Measurements from ENCODE around the gene ANTXR2.

The ANTXR2 gene

DNA sequence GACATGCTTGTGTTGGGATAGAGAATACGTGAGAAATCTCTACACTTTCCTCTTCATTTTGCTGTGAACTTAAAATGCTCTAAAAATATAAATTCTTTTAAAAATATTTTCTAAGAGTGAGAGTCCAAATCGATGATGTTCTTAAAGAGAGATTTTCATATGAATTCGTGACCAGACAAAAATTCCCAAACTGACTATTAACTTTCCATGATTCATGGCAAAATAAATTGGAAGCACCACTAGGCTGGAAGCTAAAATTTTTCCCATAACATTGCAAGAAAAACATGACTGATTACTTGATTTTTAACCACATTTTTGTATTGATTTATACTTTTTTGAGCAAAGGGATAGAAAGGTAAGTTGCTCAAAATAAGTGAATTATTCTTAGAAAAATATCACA lies 201.1 kb downstream of the ANTXR2 start:
- TF ChIP-seq, protein P1, sequence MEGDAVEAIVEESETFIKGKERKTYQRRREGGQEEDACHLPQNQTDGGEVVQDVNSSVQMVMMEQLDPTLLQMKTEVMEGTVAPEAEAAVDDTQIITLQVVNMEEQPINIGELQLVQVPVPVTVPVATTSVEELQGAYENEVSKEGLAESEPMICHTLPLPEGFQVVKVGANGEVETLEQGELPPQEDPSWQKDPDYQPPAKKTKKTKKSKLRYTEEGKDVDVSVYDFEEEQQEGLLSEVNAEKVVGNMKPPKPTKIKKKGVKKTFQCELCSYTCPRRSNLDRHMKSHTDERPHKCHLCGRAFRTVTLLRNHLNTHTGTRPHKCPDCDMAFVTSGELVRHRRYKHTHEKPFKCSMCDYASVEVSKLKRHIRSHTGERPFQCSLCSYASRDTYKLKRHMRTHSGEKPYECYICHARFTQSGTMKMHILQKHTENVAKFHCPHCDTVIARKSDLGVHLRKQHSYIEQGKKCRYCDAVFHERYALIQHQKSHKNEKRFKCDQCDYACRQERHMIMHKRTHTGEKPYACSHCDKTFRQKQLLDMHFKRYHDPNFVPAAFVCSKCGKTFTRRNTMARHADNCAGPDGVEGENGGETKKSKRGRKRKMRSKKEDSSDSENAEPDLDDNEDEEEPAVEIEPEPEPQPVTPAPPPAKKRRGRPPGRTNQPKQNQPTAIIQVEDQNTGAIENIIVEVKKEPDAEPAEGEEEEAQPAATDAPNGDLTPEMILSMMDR (IDR thresholded peaks at IDR 0.05; ENCODE audit: low read depth, low read length): no peak
- DNase-seq (ENCODE audit: extremely low read depth, low read depth): no peak

DNA sequence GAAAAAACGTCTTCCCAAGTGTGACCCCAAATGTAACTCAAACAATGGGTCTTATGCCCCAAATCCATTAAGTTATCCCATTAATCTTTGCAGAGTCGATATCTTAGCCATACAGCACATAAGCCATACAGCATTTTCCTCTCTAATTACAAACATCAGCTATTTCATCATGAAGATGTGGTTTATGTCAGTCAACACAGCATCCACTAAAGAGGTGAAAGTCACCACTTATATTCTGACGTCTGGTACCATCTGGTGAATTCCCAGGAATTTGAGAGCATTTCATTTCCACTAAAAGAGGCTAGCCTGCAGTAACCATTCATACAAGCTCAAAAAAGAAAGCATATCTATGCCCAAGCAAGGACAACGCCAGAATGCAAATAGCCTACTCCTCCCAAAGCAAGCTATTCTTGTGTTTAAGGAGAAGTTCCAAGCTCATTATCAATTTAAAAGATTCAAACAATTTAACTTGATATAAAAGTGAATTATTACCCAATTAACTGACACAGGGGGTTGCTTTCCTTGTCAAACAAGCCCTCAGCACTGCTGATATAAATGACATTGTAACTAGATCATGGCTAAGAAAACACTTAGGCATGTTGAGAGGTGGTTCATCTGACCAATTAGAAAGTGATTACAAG lies 203.3 kb downstream of the ANTXR2 start:
- TF ChIP-seq, protein P1 (IDR thresholded peaks at IDR 0.05; ENCODE audit: low read depth, low read length): no peak
- DNase-seq (ENCODE audit: extremely low read depth, low read depth): no peak

GRCh38 chr4:79865201-79865597 lies 207.8 kb downstream of the ANTXR2 start:
- no peak for DNase-seq (ENCODE audit: extremely low read depth, low read depth)
- TF ChIP-seq, protein P1 (IDR thresholded peaks at IDR 0.05; ENCODE audit: low read depth, low read length): no peak

DNA sequence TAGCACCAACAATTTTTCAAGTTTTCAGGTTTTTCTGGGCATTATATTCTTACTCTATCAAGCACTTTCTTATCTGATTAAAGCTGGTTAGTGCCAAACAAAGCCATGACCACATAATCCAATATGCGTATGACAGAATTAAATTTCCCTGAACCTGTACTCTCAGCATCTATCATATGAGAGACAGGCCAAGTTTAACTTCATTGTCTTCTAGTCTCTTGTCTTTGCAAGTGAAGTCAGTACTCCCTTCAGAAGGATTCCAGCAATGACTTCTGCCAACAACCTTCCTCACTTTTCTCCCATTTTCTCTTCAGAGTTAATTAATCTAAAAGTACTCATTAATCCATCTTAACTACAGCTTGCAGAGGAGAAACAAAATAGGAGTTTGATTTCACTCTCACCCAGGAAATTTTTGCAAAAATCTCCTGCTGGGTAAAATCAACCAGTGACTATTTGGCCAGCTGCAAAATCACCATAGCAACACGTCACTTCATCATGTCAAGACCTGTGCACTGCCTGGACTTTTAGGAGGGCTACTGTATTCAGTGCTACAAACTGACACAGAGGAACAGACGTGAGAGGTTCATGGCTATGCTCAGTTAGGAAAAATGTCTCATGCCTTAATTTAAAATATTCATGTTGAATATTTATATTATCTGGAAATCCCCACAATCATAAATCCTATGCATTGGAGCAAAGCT lies 208.4 kb downstream of the ANTXR2 start:
- TF ChIP-seq, protein P1 (IDR thresholded peaks at IDR 0.05; ENCODE audit: low read depth, low read length): no peak
- no peak for DNase-seq (ENCODE audit: extremely low read depth, low read depth)

- no peak for DNase-seq (ENCODE audit: extremely low read depth, low read depth)
These were observed 209.7 kb downstream of the ANTXR2 start for GRCh38 chr4:79863333-79863732.

DNA sequence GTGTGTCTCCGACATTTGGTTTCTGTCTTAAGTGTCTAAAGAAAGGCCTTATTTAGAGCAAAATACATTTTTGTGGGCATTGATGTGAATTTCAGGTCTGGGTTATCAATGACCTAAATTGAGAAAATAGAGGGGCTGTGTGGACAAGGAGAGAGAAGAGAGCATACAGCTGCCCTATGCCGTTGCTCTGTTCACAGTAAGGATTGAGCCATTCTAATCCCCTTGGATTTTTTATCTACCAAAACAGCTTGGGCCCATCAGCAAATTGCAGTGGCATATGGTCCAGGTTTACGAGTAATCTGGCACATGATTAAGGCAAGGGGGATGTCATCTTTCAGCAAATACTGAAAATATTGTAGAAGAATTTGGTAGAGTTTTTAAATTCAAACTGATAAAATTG lies 210.2 kb downstream of the ANTXR2 start:
- TF ChIP-seq, protein P1 (IDR thresholded peaks at IDR 0.05; ENCODE audit: low read depth, low read length): no peak
- no peak for DNase-seq (ENCODE audit: extremely low read depth, low read depth)

More at GRCh38 chr4:79863333-79863732, 209.7 kb downstream of the ANTXR2 start:
- TF ChIP-seq, protein P1 (IDR thresholded peaks at IDR 0.05; ENCODE audit: low read depth, low read length): no peak

GRCh38 chr4:79857811-79858210 lies 215.2 kb downstream of the ANTXR2 start:
- TF ChIP-seq, protein P1 (IDR thresholded peaks at IDR 0.05; ENCODE audit: low read depth, low read length): no peak
- no peak for DNase-seq (ENCODE audit: extremely low read depth, low read depth)
